Endodermal cell (in vitro differentiated cells): ENCODE results near the gene CCSER1. TPM values are rescaled to one million over a fixed set of nuclear protein-coding genes. Genes with fewer than 3 reads are reported as not detected.

Experiments used
- DNase-seq: peaks from one replicate; pipeline ENCODE4 v3.0.0-alpha.2; 2017
- H3K27ac ChIP-seq: 2 replicates; pipeline ENCODE4 v1.5.1; 2013; ENCODE audit warnings: mild to moderate bottlenecking, low read depth, low read length, moderate library complexity
- H3K27me3 ChIP-seq: 2 replicates; pipeline ENCODE4 v1.6.1; 2013; ENCODE audit warnings: mild to moderate bottlenecking, low read length, moderate library complexity; ENCODE audit not compliant: insufficient read depth, control insufficient read depth, poor library complexity, severe bottlenecking
- H3K36me3 ChIP-seq: 2 replicates; pipeline ENCODE4 v1.7.0; 2013; ENCODE audit warnings: mild to moderate bottlenecking, low read length, moderate library complexity; ENCODE audit not compliant: control insufficient read depth, insufficient read depth
- H3K4me1 ChIP-seq: one replicate; pipeline ENCODE4 v1.7.0; 2013; ENCODE audit warnings: low read length; ENCODE audit not compliant: control insufficient read depth, insufficient read depth
- H3K4me3 ChIP-seq: 2 replicates; pipeline ENCODE4 v1.5.1; 2013; ENCODE audit warnings: mild to moderate bottlenecking, low read length, moderate library complexity
- H3K9ac ChIP-seq: 2 replicates; pipeline ENCODE4 v1.6.1; 2013; ENCODE audit warnings: mild to moderate bottlenecking, low read length, moderate library complexity; ENCODE audit not compliant: poor library complexity, severe bottlenecking; ENCODE audit errors: extremely low read depth
- H3K9me3 ChIP-seq: 2 replicates; pipeline ENCODE4 v1.6.1; 2013; ENCODE audit warnings: mild to moderate bottlenecking, low read length, moderate library complexity; ENCODE audit not compliant: control insufficient read depth
- H3K27ac Mint-ChIP-seq: 2 replicates; pipeline ENCODE4 v1.8.0; 2020; ENCODE audit warnings: mixed read lengths
- H3K27me3 Mint-ChIP-seq: 2 replicates; pipeline ENCODE4 v1.8.0; 2021; ENCODE audit warnings: mild to moderate bottlenecking, mixed read lengths; ENCODE audit not compliant: insufficient read depth
- H3K36me3 Mint-ChIP-seq: 2 replicates; pipeline ENCODE4 v1.8.0; 2020; ENCODE audit warnings: low read depth, mixed read lengths
- H3K4me1 Mint-ChIP-seq: 2 replicates; pipeline ENCODE4 v1.8.0; 2020; ENCODE audit warnings: mixed read lengths
- H3K4me3 Mint-ChIP-seq: 2 replicates; pipeline ENCODE4 v1.8.0; 2020; ENCODE audit warnings: mild to moderate bottlenecking, moderate library complexity, mixed read lengths
- H3K9me3 Mint-ChIP-seq: 2 replicates; pipeline ENCODE4 v1.8.0; 2020; ENCODE audit warnings: mild to moderate bottlenecking, mixed read lengths
- WGBS, 2 experiments: methylation state at CpG; one replicate each; pipeline versions ENCODE4 v1.1.5 to v1.1.7; 2013; ENCODE audit warnings: missing lambda C conversion rate in 2 of 2, mixed read lengths in 1 of 2; ENCODE audit not compliant: insufficient coverage in 1 of 2, insufficient read length in 1 of 2; 5-methylcytosine and 5-hydroxymethylcytosine counted together
- total RNA-seq, 2 donors: library from RNA; stranded (reverse); fragmentation: NEBNext Ultra II Directional in 1 of 2; extraction: Animal tissue kit (Norgen Biotek cat#: 25700) in 1 of 2; gene quantifications; 2 replicates in 1 of 2; 3 replicates in 1 of 2; pipeline ENCODE4 v1.2.1, GENCODE V29; 2021
- TF ChIP-seq, protein P1 (sequence below): fragments of 200-600 bp; sonication (generic); conservative IDR thresholded peaks from 2 replicates; pipeline ENCODE4 v1.5.0; 2021; ENCODE audit warnings: antibody characterized with exemption, mild to moderate bottlenecking

The CCSER1 gene
- total RNA-seq, 2 donors from 2014 or later: 1.1 to 2.2 TPM

DNA sequence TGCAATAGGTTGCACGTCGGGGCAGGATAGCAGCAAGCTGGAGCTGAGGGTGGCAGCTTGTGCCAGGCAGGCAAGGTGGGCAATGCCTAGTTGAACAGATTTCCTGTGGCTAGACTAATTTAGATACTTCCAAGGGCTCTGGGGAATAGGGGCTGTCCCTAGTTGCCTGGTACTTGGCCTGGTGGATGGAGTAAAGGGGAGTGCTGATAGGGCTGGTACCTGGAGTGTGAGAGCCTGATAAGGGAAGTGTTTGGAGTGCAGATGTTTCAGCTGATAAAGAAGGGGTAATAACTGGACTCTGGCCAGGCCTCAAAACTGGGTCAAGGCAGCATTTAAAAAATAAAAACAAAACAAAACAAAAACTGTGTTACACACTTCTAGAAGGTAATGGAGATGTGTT lies 665.5 kb downstream of the CCSER1 start:
- TF ChIP-seq, protein P1, sequence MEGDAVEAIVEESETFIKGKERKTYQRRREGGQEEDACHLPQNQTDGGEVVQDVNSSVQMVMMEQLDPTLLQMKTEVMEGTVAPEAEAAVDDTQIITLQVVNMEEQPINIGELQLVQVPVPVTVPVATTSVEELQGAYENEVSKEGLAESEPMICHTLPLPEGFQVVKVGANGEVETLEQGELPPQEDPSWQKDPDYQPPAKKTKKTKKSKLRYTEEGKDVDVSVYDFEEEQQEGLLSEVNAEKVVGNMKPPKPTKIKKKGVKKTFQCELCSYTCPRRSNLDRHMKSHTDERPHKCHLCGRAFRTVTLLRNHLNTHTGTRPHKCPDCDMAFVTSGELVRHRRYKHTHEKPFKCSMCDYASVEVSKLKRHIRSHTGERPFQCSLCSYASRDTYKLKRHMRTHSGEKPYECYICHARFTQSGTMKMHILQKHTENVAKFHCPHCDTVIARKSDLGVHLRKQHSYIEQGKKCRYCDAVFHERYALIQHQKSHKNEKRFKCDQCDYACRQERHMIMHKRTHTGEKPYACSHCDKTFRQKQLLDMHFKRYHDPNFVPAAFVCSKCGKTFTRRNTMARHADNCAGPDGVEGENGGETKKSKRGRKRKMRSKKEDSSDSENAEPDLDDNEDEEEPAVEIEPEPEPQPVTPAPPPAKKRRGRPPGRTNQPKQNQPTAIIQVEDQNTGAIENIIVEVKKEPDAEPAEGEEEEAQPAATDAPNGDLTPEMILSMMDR: no peak
- Histone ChIP-seq H3K36me3 (no peaks in the 10 kb centered on the region), H3K9ac (no peak overlapping the region), H3K27me3 (no peaks in the 10 kb centered on the region), H3K9me3 (peaks cover 35% of the 10 kb centered on the region), H3K27ac (no peak overlapping the region), H3K4me3 (no peak overlapping the region), H3K4me1 (no peaks in the 10 kb centered on the region)
- H3K27ac Mint-ChIP-seq: no peak overlapping the region
- peaks cover 5% of the 10 kb centered on the region for H3K36me3 Mint-ChIP-seq
- H3K27me3 Mint-ChIP-seq: no peaks in the 10 kb centered on the region
- no peak for DNase-seq
- no peak overlapping the region for H3K4me3 Mint-ChIP-seq
- H3K4me1 Mint-ChIP-seq: no peaks in the 10 kb centered on the region
- WGBS, 2 experiments: 91 to 100% methylated on average over 2 of the region's 2 CpGs
- H3K9me3 Mint-ChIP-seq: peaks cover 13% of the 10 kb centered on the region

DNA sequence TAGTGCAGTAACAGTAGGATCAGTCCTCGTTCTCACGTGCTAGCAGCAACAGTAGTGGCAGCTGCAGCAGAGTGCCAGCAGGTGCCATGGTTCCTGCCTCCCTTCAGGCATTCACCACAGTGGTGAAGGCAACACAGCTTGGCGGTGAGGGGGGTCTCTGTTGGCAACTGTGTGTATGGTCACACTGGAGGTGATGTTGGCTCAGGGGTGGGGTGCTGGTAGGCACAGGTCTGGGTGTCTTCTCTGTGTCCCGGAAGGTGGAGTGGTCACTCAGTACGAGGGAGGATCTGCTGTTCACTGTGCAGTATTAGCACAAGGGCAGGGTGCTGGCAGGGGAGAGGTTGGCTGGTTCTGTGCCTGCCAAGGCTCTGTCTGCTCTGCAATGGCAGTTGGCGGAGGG lies 671.8 kb downstream of the CCSER1 start:
- Histone ChIP-seq H3K4me1 (no peaks in the 10 kb centered on the region), H3K36me3 (no peaks in the 10 kb centered on the region), H3K4me3 (no peak overlapping the region), H3K9me3 (peaks cover 22% of the 10 kb centered on the region), H3K27me3 (no peaks in the 10 kb centered on the region), H3K27ac (no peak overlapping the region), H3K9ac (no peak overlapping the region)
- no peaks in the 10 kb centered on the region for H3K4me1 Mint-ChIP-seq
- H3K36me3 Mint-ChIP-seq: peaks cover 5% of the 10 kb centered on the region
- H3K9me3 Mint-ChIP-seq: peaks cover 24% of the 10 kb centered on the region
- H3K27ac Mint-ChIP-seq: no peak overlapping the region
- no peak for DNase-seq
- TF ChIP-seq, protein P1: no peak
- H3K27me3 Mint-ChIP-seq: no peaks in the 10 kb centered on the region
- WGBS, 2 experiments: 93 to 94% methylated on average over 3 to 6 of the region's 6 CpGs
- H3K4me3 Mint-ChIP-seq: no peak overlapping the region

DNA sequence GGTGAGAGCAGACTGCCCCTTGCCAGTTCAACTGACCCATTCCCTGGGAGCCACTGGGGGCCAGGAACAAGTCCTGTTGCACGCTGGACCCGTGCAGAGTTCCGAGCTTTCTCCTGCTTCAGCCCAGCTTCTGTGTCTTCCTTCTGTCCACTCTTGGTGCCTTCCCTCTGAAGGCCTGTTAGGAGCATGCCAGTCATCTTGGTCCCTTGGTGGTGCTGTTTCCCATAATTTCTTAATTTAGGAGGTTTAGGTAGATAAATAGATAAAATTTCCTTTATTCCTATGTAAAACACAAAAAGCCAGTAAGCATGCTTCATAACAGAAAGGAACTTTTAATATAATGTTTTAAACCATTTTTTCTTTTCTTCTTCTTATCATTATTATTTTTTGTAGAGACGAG lies 672.7 kb downstream of the CCSER1 start:
- Mint-ChIP-seq H3K9me3 (peaks cover 24% of the 10 kb centered on the region), H3K36me3 (peaks cover 5% of the 10 kb centered on the region), H3K27ac (no peak overlapping the region), H3K27me3 (no peaks in the 10 kb centered on the region), H3K4me1 (no peaks in the 10 kb centered on the region), H3K4me3 (no peak overlapping the region)
- Histone ChIP-seq H3K4me1 (no peaks in the 10 kb centered on the region), H3K36me3 (no peaks in the 10 kb centered on the region), H3K4me3 (no peak overlapping the region), H3K9me3 (peaks cover 22% of the 10 kb centered on the region), H3K27me3 (no peaks in the 10 kb centered on the region), H3K27ac (no peak overlapping the region), H3K9ac (no peak overlapping the region)
- WGBS, 2 experiments: 94 to 95% methylated on average over 4 of the region's 4 CpGs
- TF ChIP-seq, protein P1: peak; percentile 18
- no peak for DNase-seq
